GM12878 (cell line): ENCODE results near the gene PLA2G4A.

Source experiments
- CTCF ChIP-seq, 3 experiments: IDR thresholded peaks in 2 of 3; conservative IDR thresholded peaks in 1 of 3; 2 replicates each; pipeline ENCODE4 v1.5.1; 2011; ENCODE audit warnings: low read depth in 3 of 3, low read length in 3 of 3, mild to moderate bottlenecking in 3 of 3, control low read depth in 2 of 3, moderate library complexity in 2 of 3, inconsistent platforms in 1 of 3, mixed read lengths in 1 of 3; ENCODE audit not compliant: control insufficient read depth in 2 of 3, insufficient read depth in 1 of 3; ENCODE audit errors: extremely low read depth in 1 of 3
- ELK1 ChIP-seq: IDR thresholded peaks from 2 replicates; pipeline ENCODE4 v1.6.1; 2012; ENCODE audit warnings: low read depth, low read length, improper control_type of control experiment
- EZH2 ChIP-seq: IDR thresholded peaks from 2 replicates; pipeline ENCODE4 v1.6.1; 2012; ENCODE audit warnings: low read depth, mild to moderate bottlenecking, control low read depth, inconsistent platforms, low read length, borderline replicate concordance; ENCODE audit not compliant: control insufficient read depth
- FOXM1 ChIP-seq: IDR thresholded peaks from 2 replicates; pipeline ENCODE4 v1.6.1; 2012; ENCODE audit warnings: low read depth, mild to moderate bottlenecking, inconsistent platforms, low read length, moderate library complexity
- NFIC ChIP-seq: IDR thresholded peaks from 2 replicates; pipeline ENCODE4 v1.6.1; 2012; ENCODE audit warnings: low read depth, mild to moderate bottlenecking, inconsistent platforms, low read length, moderate library complexity
- NRF1 ChIP-seq: conservative IDR thresholded peaks from 2 replicates; pipeline ENCODE4 v1.6.1; 2011; ENCODE audit warnings: mild to moderate bottlenecking, low read depth, low read length, improper control_type of control experiment
- SMC3 ChIP-seq: IDR thresholded peaks from 2 replicates; pipeline ENCODE4 v1.6.1; 2011; ENCODE audit warnings: low read length, improper control_type of control experiment, borderline replicate concordance
- TAF1 ChIP-seq: IDR thresholded peaks from 2 replicates; pipeline ENCODE4 v1.6.1; 2011; ENCODE audit warnings: mild to moderate bottlenecking, low read depth, low read length, borderline replicate concordance
- TCF7 ChIP-seq: IDR thresholded peaks from 2 replicates; pipeline ENCODE4 v1.6.1; 2014; ENCODE audit warnings: antibody characterized with exemption, borderline replicate concordance
- USF2 ChIP-seq: IDR thresholded peaks from 2 replicates; pipeline ENCODE4 v1.6.1; 2011; ENCODE audit warnings: low read depth, low read length, improper control_type of control experiment, borderline replicate concordance
- ZBTB33 ChIP-seq: fragments of 450-650 bp; IDR thresholded peaks from 2 replicates; pipeline ENCODE4 v1.6.1; 2017; ENCODE audit warnings: mild to moderate bottlenecking

GRCh38 chr1:186849271-186849671, 20.5 kb downstream of the PLA2G4A start:
- TF ChIP-seq NFIC (peak; percentile 65; the same call in 1 of the 2 replicates), ELK1 (no peak), EZH2 (no peak), ZBTB33 (no peak), TAF1 (no peak), FOXM1 (peak; percentile 44; the same call in 1 of the 2 replicates), TCF7 (no peak), NRF1 (no peak), SMC3 (no peak; the same call in 1 of the 2 replicates), CTCF (IDR thresholded peaks at IDR 0.05 in 2 of 3, conservative IDR thresholded peaks at IDR 0.05 in 1 of 3; ENCODE audit: control insufficient read depth in 2 of 3, extremely low read depth in 1 of 3, insufficient read depth in 1 of 3, low read depth in 3 of 3, low read length in 3 of 3) (no peak), USF2 (no peak)
